ENCODE measurements around the gene CASTOR1. TPM values are rescaled to one million over a fixed set of nuclear protein-coding genes. Genes with fewer than 3 reads are reported as not detected.

Gene CASTOR1
- total and polyA plus RNA-seq, 2 experiments from 2014 or later: 19.0 to 22.2 TPM

DNA sequence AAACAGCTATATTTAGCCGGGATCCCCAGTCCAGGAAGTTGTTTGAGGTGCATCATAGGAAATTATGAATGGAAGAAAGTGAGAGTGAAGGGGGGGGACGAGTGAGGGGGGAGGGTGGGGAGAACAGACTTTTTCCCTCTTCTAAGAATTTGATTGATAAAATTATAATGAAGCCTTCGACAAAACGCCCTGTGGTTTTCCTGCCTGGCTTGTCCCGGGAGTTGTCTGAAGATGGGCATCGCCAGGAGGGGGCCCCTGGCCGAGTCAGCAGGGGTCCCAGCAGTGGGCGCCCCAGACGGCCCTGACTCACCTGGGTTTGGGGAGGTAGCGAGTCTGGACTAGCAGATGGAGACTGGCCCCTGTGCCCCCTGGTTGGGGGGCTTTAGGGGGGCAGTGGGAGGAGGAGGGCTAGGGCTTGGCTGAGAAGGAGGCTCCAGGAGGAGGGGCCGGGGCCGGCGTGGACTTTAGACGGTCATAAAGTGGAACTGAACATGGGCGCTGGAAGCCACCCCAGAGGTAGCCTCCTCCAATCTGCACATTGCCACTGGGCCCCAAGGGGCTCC lies 42.4 kb downstream of the CASTOR1 start:
- no peak for DNase-seq (ENCODE audit: low read depth in 1 of 2, low spot score in 1 of 2)
- Histone ChIP-seq H3K27me3 (peaks cover 34% of the 10 kb centered on the region), H3K9me3 (ENCODE audit: low read depth) (no peaks in the 10 kb centered on the region), H3K27ac (no peak overlapping the region), H3K4me3 (peak overlapping the region; percentile 55), H3K4me1 (ENCODE audit: low read depth) (peaks cover 5% of the 10 kb centered on the region), H3K36me3 (no peaks in the 10 kb centered on the region)
- TF ChIP-seq, protein P1, sequence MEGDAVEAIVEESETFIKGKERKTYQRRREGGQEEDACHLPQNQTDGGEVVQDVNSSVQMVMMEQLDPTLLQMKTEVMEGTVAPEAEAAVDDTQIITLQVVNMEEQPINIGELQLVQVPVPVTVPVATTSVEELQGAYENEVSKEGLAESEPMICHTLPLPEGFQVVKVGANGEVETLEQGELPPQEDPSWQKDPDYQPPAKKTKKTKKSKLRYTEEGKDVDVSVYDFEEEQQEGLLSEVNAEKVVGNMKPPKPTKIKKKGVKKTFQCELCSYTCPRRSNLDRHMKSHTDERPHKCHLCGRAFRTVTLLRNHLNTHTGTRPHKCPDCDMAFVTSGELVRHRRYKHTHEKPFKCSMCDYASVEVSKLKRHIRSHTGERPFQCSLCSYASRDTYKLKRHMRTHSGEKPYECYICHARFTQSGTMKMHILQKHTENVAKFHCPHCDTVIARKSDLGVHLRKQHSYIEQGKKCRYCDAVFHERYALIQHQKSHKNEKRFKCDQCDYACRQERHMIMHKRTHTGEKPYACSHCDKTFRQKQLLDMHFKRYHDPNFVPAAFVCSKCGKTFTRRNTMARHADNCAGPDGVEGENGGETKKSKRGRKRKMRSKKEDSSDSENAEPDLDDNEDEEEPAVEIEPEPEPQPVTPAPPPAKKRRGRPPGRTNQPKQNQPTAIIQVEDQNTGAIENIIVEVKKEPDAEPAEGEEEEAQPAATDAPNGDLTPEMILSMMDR (IDR thresholded peaks at IDR 0.05; ENCODE audit: low read depth, low read length): no peak

DNA sequence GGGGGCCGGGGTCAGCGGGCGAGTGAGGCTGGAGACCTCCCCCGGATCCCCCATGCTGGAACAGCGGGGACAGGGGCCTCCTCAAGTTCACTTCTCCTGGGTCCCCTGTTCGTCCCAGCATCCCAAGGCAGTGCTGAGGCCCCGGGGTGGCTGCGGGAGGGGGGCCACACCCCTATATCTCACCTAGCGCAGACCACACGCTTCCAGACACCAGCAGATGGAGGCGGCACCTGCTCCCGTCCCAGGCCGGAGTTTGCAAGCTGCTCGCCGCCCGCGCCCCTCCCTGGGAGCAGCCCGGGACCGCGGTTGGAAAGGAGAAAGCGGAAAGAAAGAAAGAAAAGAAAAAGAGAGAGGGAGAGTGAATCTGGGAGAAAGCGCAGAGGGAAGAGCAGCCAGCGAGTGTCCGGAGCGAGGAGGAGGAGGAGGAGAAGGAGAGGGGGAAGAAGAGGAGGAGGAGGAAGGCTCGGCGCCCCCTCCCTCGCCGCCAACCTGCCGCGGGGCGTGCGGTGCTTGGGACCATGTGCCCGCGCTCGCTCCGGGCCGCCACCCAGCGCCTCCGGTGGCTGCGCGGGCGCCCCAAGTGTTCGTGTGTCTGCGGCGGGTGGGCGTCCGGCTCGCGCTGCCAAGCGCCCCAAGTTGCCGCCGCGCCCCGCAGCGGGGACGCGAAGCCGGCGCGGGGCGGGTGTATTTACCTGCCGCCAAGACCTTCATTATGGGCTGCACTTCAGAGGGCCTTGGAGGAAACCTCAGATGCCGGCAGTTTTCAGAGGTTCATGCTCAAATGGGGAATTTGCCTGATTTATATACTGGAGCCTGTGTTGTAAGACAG lies 43.1 kb downstream of the CASTOR1 start, which contains the start of gene LIF:
Gene LIF (minus strand): TSS at position 775 of the 829 bp plus-strand sequence. CDS start 64 bp downstream, at position 711.
- Histone ChIP-seq H3K4me3 (peak within 1 kb of the TSS; percentile 55), H3K4me1 (ENCODE audit: low read depth) (peaks cover 5% of the 10 kb centered on the region), H3K27me3 (peaks cover 34% of the 10 kb centered on the region), H3K27ac (no peak within 1 kb of the TSS), H3K36me3 (no peaks in the 10 kb centered on the region), H3K9me3 (ENCODE audit: low read depth) (no peaks in the 10 kb centered on the region)
- TF ChIP-seq, protein P1 (IDR thresholded peaks at IDR 0.05; ENCODE audit: low read depth, low read length): peak; percentile 28
- DNase-seq (ENCODE audit: low read depth in 1 of 2, low spot score in 1 of 2): peak; percentile 50 to 69

DNA sequence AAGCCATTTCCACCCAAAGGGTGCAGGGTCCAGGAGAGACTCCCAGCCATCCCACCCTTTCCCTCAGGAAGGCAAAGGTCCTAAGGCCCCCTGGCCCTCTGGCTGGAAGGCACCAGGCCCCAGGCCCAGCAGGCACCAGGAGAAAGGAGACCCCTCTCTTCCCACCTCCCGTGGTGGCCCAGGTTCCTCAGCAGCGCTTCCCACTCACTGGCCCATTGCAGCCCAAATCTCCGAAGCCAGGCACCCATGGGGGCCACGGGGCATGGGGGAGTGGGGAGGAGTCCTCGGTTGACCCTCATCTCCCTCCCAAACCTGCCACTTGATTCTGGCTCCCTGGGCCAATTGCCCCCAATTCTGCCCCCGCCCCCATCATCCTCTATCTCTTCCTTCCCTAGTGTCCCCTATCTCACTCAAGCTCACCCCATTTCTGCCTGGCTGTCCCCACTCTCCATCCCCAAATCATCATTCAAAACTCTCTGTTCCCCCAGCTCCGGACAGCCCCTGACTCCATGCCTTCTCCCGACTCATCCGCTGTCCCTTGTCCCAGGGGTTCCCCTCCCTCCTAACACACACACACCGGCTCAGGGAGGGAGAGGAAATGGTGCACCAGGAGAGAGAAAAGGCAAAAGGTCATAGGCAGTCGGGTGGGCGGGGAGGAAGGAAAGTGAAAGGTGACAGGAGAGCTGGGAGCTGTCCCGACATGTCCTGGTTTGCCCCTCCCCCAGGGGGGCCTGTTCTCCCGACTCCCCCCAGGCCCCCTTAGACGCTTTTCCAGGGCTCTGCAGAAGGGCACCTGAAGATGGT lies 43.9 kb downstream of the CASTOR1 start:
- Histone ChIP-seq H3K4me1 (ENCODE audit: low read depth) (peaks cover 5% of the 10 kb centered on the region), H3K4me3 (peak overlapping the region; percentile 55), H3K27me3 (peaks cover 34% of the 10 kb centered on the region), H3K27ac (no peak overlapping the region), H3K36me3 (no peaks in the 10 kb centered on the region), H3K9me3 (ENCODE audit: low read depth) (no peaks in the 10 kb centered on the region)
- no peak for DNase-seq (ENCODE audit: low read depth in 1 of 2, low spot score in 1 of 2)
- TF ChIP-seq, protein P1 (IDR thresholded peaks at IDR 0.05; ENCODE audit: low read depth, low read length): no peak

DNA sequence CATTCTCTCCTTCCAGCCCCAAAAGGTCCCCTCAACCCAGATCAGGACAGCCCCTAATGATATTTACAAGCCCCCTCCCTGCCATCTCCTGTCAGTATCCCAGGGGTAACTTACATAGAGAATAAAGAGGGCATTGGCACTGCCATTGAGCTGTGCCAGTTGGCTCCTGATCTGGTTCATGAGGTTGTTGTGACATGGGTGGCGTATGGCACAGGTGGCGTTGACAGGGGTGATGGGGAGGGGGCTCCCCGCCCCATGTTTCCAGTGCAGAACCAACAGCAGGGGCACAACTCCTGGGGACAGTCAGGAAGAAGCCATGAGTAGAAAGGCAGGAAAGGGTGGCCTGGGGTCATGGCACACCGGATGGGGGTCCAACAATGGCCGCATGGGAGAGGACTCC lies 44.7 kb downstream of the CASTOR1 start:
- DNase-seq (ENCODE audit: low read depth in 1 of 2, low spot score in 1 of 2): no peak
- H3K27ac ChIP-seq: no peak overlapping the region
- peaks cover 34% of the 10 kb centered on the region for H3K27me3 ChIP-seq
- no peaks in the 10 kb centered on the region for H3K36me3 ChIP-seq
- H3K9me3 ChIP-seq (ENCODE audit: low read depth): no peaks in the 10 kb centered on the region
- no peak overlapping the region for H3K4me3 ChIP-seq
- TF ChIP-seq, protein P1 (IDR thresholded peaks at IDR 0.05; ENCODE audit: low read depth, low read length): no peak
- peaks cover 5% of the 10 kb centered on the region for H3K4me1 ChIP-seq (ENCODE audit: low read depth)

DNA sequence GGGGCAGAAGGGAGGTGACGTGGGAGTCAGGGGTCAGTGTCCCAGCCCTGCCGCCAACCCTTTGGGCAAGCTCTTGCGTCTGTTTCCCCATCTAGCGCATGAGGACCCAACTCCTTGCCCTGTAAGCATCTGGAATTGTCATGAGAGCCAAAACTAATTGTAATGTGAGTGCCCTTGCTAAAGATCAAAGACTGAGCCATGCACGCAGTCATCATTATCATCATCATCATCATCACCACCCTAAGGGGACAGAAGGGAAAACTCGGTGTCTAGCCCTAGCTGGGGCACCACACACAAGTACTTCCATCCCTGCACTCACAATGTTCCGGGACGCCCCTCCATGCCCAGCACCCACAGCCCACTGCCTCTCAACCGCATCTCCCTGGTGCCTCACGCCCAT lies 45.2 kb downstream of the CASTOR1 start:
- Histone ChIP-seq H3K27ac (no peak overlapping the region), H3K4me3 (no peak overlapping the region), H3K27me3 (peaks cover 34% of the 10 kb centered on the region), H3K4me1 (ENCODE audit: low read depth) (peaks cover 5% of the 10 kb centered on the region), H3K9me3 (ENCODE audit: low read depth) (no peaks in the 10 kb centered on the region), H3K36me3 (no peaks in the 10 kb centered on the region)
- no peak for DNase-seq (ENCODE audit: low read depth in 1 of 2, low spot score in 1 of 2)
- TF ChIP-seq, protein P1 (IDR thresholded peaks at IDR 0.05; ENCODE audit: low read depth, low read length): no peak

Measured in cardiac muscle cell (in vitro differentiated cells and primary cell).